K562 (cell line): ENCODE measurements around the gene TAS2R40. TPM values are rescaled to one million over a fixed set of nuclear protein-coding genes. Genes with fewer than 3 reads are reported as not detected.

Experiments used
- ATAC-seq: fragments of 200-7000 bp; cut with Tn5 transposase; 3 replicates; pipeline ENCODE4 v1.9.1; 2020; ENCODE audit warnings: moderate library complexity
- BruUV-seq: library from RNA; stranded (reverse); fragments of 400-500 nt; replicated peaks from 2 replicates; lab custom pipeline; 2021; lab: Mats Ljungman, UMichigan
- CTCF ChIA-PET: fragments of 300-600 bp; formaldehyde crosslinking; extraction: SDS; loops from one replicate; lab custom pipeline; 2021; ENCODE audit warnings: low intra/inter-chr PET ratio; lab: Yijun Ruan, JAX
- POLR2A ChIA-PET: fragments of 300-600, 350-650 bp; sonication (Branson Sonifier 250); formaldehyde crosslinking; extraction: SDS; loops from one replicate; lab custom pipeline; 2021; ENCODE audit warnings: antibody characterized with exemption, inconsistent platforms; lab: Yijun Ruan, JAX
- DNase-seq, 4 experiments: peaks; one replicate each; pipeline versions ENCODE4 v3.0.0 to v3.0.0-alpha.2; 2011 to 2018; ENCODE audit warnings: low spot score in 3 of 4, mixed read lengths in 3 of 4; ENCODE audit errors: extremely low read depth in 1 of 4
- FAIRE-seq: peaks from 2 replicates; lab custom pipeline; 2011; peaks lifted over from hg19 to GRCh38; lab: Jason Lieb, UNC
- H2AFZ ChIP-seq: 2 replicates; pipeline ENCODE4 v1.6.0; 2011; ENCODE audit warnings: low read depth, low read length, control low read depth, inconsistent platforms
- H3K27ac ChIP-seq: fragments of 200-600 bp; 3 replicates; pipeline ENCODE4 v1.8.0; 2011; ENCODE audit warnings: low read depth, mild to moderate bottlenecking, control low read depth, inconsistent platforms, low read length, moderate library complexity, mixed read lengths; ENCODE audit errors: extremely low read depth
- H3K27me3 ChIP-seq, 2 experiments: fragments of 300-600 bp in 1 of 2; 2 replicates in 1 of 2; 3 replicates in 1 of 2; pipeline versions ENCODE4 v1.6.0 to v1.8.0; 2011; ENCODE audit warnings: inconsistent platforms in 2 of 2, low read length in 2 of 2, mild to moderate bottlenecking in 1 of 2, mixed read lengths in 1 of 2, moderate library complexity in 1 of 2; ENCODE audit not compliant: control insufficient read depth in 2 of 2, insufficient read depth in 2 of 2
- H3K36me3 ChIP-seq: fragments of 300-600 bp; 3 replicates; pipeline ENCODE4 v1.8.0; 2011; ENCODE audit warnings: mild to moderate bottlenecking, low read length, inconsistent platforms; ENCODE audit not compliant: control insufficient read depth, insufficient read depth
- H3K4me1 ChIP-seq, 2 experiments: fragments of 200-600 bp in 1 of 2; replicated peaks in 1 of 2; 2 replicates in 1 of 2; 3 replicates in 1 of 2; pipeline versions ENCODE4 v1.5.1 to v1.8.0; 2011; ENCODE audit warnings: inconsistent platforms in 2 of 2, low read length in 2 of 2, mild to moderate bottlenecking in 1 of 2, mixed read lengths in 1 of 2, moderate library complexity in 1 of 2; ENCODE audit not compliant: control insufficient read depth in 2 of 2, insufficient read depth in 2 of 2
- H3K4me2 ChIP-seq: 2 replicates; pipeline ENCODE4 v1.6.1; 2011; ENCODE audit warnings: low read length, control low read depth, inconsistent platforms, mixed read lengths; ENCODE audit not compliant: insufficient read depth
- H3K4me3 ChIP-seq: fragments of 200-600 bp; sonication (generic), shearing (Covaris generic); 2 replicates; pipeline ENCODE4 v1.5.1; 2016; ENCODE audit warnings: control low read depth, inconsistent platforms
- H3K79me2 ChIP-seq: fragments of 200-600 bp; 3 replicates; pipeline ENCODE4 v1.8.0; 2011; ENCODE audit warnings: low read length, inconsistent platforms; ENCODE audit not compliant: control insufficient read depth, insufficient read depth
- H3K9ac ChIP-seq, 2 experiments: 2 replicates each; pipeline versions ENCODE4 v1.6.0 to v1.6.1; 2011; ENCODE audit warnings: low read depth in 2 of 2, low read length in 2 of 2, control low read depth in 1 of 2, inconsistent platforms in 1 of 2, mild to moderate bottlenecking in 1 of 2, mixed read lengths in 1 of 2; ENCODE audit not compliant: insufficient read depth in 1 of 2
- H3K9me1 ChIP-seq: one replicate; pipeline ENCODE4 v1.6.0; 2011; ENCODE audit warnings: inconsistent platforms, mild to moderate bottlenecking, low read length, moderate library complexity; ENCODE audit not compliant: control insufficient read depth, insufficient read depth
- H3K9me3 ChIP-seq: replicated peaks from 2 replicates; pipeline ENCODE4 v1.5.1; 2011; ENCODE audit warnings: low read depth, low read length, inconsistent platforms; ENCODE audit not compliant: control insufficient read depth, insufficient read depth
- H4K20me1 ChIP-seq: replicated peaks from 2 replicates; pipeline ENCODE4 v1.6.1; 2011; ENCODE audit warnings: low read length, inconsistent platforms, mixed read lengths; ENCODE audit not compliant: control insufficient read depth, insufficient read depth
- DIDO1 ChIP-seq: fragments of 450-650 bp; IDR thresholded peaks from 2 replicates; pipeline ENCODE4 v1.6.1; 2016; ENCODE audit warnings: low read depth, missing biosample characterization, missing genetic modification characterization
- ELF4 ChIP-seq: fragments of 450-650 bp; formaldehyde crosslinking; IDR thresholded peaks from 2 replicates; pipeline ENCODE4 v1.4.0; 2022; ENCODE audit warnings: missing genetic modification characterization
- MEIS2 ChIP-seq: fragments of 450-650 bp; IDR thresholded peaks from 2 replicates; pipeline ENCODE4 v1.6.1; 2014; ENCODE audit warnings: mild to moderate bottlenecking; ENCODE audit not compliant: partially characterized antibody
- MYC ChIP-seq, 2 experiments: fragments of 250-450 bp in 1 of 2; sonication (Bioruptor Pico) in 1 of 2; IDR thresholded peaks; 2 replicates each; pipeline versions ENCODE4 v1.5.1 to v1.6.1; 2012 to 2021; ENCODE audit warnings: low read depth in 2 of 2, borderline replicate concordance in 1 of 2, improper control_type of control experiment in 1 of 2, low read length in 1 of 2, mild to moderate bottlenecking in 1 of 2, moderate library complexity in 1 of 2
- SNIP1 ChIP-seq: fragments of 450-650 bp; IDR thresholded peaks from 2 replicates; pipeline ENCODE4 v1.7.1; 2017; ENCODE audit warnings: low read depth, mild to moderate bottlenecking
- TBL1XR1 ChIP-seq, 2 experiments: IDR thresholded peaks; 2 replicates each; pipeline ENCODE4 v1.6.1; 2012; ENCODE audit warnings: improper control_type of control experiment in 2 of 2, low read length in 2 of 2, mild to moderate bottlenecking in 1 of 2
- ZBTB8A ChIP-seq: fragments of 450-650 bp; IDR thresholded peaks from 2 replicates; pipeline ENCODE4 v1.6.1; 2018; ENCODE audit warnings: mild to moderate bottlenecking, moderate library complexity; ENCODE audit not compliant: partially characterized antibody
- ZFP1 ChIP-seq: fragments of 450-650 bp; formaldehyde crosslinking; IDR thresholded peaks from 2 replicates; pipeline ENCODE4 v1.4.0; 2020; ENCODE audit warnings: mild to moderate bottlenecking, mixed read lengths
- ZNF584 ChIP-seq: fragments of 200-800 bp; sonication (Bioruptor generic); IDR thresholded peaks from 2 replicates; pipeline ENCODE4 v1.6.1; 2016; ENCODE audit warnings: low read depth, mild to moderate bottlenecking, missing genetic modification characterization, missing compliant biosample characterization
- WGBS: fragments of 100-300 bp; shearing (Covaris generic); methylation state at CpG from one replicate; pipeline ENCODE4 v1.1.6; 2016; ENCODE audit warnings: low coverage, mixed read lengths; ENCODE audit not compliant: insufficient coverage; ENCODE audit errors: missing lambda C conversion rate; 5-methylcytosine and 5-hydroxymethylcytosine counted together
- in situ Hi-C: fragments of 300-500 bp; cut with MboI; formaldehyde crosslinking; loops from 4 replicates; pipeline ENCODE4 v1.15.0; 2018; ENCODE audit warnings: inconsistent platforms, mixed read lengths
- intact Hi-C: fragments of 100-400 bp; cut with micrococcal nuclease; formaldehyde crosslinking; loops from 2 replicates; pipeline ENCODE4 v1.14.2; 2022
- polyA plus RNA-seq, 8 experiments: library from polyadenylated mRNA; depleted of rRNA in 4 of 8; stranded (reverse) in 5 of 8; unstranded in 3 of 8; fragments of >200 nt; fragmentation: Nextera tagmentation in 2 of 8; fragmentation: Illumina TruSeq in 1 of 8; extraction: Ambion mirVana in 2 of 8; extraction: Trizol in 1 of 8; gene quantifications; 2 replicates each; pipeline versions ENCODE4 v1.2.1 to v1.2.3, GENCODE V29; 2011 to 2014; ENCODE audit warnings: inconsistent platforms in 1 of 8, missing spikeins in 1 of 8
- total RNA-seq, 7 experiments: library from RNA; depleted of rRNA in 6 of 7; stranded (reverse); fragments of >200 nt in 6 of 7; fragmentation: Illumina TruSeq in 2 of 7; extraction: Trizol in 2 of 7; gene quantifications; 2 replicates each; pipeline versions ENCODE4 v1.2.1 to v1.2.3, GENCODE V29; 2011 to 2021; ENCODE audit warnings: low replicate concordance in 1 of 7
- TF ChIP-seq, protein P1 (sequence below): fragments of 150-350 bp; conservative IDR thresholded peaks from 2 replicates; pipeline ENCODE4 v1.6.1; 2014; ENCODE audit warnings: low read length
- TF ChIP-seq, protein P2 (sequence below): fragments of 450-650 bp; formaldehyde crosslinking; IDR thresholded peaks from 2 replicates; pipeline ENCODE4 v1.4.0; 2022; ENCODE audit warnings: missing genetic modification characterization
- TF ChIP-seq, protein P3 (sequence below), 3 experiments: IDR thresholded peaks in 2 of 3; conservative IDR thresholded peaks in 1 of 3; 2 replicates each; pipeline ENCODE4 v1.5.1; 2011 to 2012; ENCODE audit warnings: low read length in 3 of 3, mild to moderate bottlenecking in 3 of 3, control low read depth in 2 of 3, improper control_type of control experiment in 1 of 3, inconsistent platforms in 1 of 3, low read depth in 1 of 3, mixed read lengths in 1 of 3, moderate library complexity in 1 of 3; ENCODE audit not compliant: insufficient read depth in 2 of 3
- TF ChIP-seq, protein P4 (sequence below): IDR thresholded peaks from 2 replicates; pipeline ENCODE4 v1.6.1; 2012; ENCODE audit warnings: low read depth, low read length, improper control_type of control experiment, borderline replicate concordance

TAS2R40 gene
- total and polyA plus RNA-seq, 9 of the 15 experiments (the other 6 are each of a cell fraction or from before 2014, with no cell fraction given) = not detected

DNA sequence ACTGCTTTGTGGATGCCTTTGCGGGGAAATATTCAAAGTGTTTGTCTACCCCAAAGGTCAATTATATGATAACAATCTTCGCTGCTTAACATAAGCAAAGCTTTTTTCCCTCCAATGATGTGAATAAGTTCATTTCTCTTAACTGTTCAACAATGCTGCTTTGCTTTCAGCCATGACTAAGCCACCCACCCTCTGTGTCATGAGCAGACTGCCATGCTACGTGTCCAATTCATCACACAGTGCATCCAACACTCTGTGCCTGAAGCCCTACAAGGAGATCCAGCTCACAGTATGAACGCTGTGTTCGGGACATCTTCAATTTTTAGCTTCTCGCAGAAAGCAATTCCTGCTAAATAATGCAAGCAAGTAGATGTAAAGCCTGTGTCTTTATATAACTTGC lies 5.7 kb upstream of the TAS2R40 start (continued):
- TF ChIP-seq, protein P1, sequence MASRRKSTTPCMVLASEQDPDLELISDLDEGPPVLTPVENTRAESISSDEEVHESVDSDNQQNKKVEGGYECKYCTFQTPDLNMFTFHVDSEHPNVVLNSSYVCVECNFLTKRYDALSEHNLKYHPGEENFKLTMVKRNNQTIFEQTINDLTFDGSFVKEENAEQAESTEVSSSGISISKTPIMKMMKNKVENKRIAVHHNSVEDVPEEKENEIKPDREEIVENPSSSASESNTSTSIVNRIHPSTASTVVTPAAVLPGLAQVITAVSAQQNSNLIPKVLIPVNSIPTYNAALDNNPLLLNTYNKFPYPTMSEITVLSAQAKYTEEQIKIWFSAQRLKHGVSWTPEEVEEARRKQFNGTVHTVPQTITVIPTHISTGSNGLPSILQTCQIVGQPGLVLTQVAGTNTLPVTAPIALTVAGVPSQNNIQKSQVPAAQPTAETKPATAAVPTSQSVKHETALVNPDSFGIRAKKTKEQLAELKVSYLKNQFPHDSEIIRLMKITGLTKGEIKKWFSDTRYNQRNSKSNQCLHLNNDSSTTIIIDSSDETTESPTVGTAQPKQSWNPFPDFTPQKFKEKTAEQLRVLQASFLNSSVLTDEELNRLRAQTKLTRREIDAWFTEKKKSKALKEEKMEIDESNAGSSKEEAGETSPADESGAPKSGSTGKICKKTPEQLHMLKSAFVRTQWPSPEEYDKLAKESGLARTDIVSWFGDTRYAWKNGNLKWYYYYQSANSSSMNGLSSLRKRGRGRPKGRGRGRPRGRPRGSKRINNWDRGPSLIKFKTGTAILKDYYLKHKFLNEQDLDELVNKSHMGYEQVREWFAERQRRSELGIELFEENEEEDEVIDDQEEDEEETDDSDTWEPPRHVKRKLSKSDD = no peak

DNA sequence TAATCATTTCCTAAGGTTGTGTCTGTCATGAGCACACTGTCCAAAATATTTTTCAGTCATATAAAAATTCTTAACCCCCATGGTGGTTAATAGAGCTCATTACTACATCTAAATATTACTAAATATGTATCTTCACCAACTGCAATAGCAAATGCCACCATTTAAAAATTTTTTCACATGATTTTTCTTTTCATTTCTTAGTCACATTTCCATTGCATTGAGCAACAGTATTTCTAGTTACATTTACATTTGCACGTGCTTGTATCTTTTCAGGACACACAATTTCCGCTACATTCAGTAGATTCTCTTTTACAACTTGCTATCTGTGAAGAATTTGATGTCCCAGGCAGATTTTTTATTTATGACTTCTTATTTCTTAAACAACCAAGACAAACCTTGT lies 5.2 kb upstream of the TAS2R40 start:
- no peak for FAIRE-seq
- no peak for TF ChIP-seq SNIP1
- TF ChIP-seq TBL1XR1 (IDR thresholded peaks at IDR 0.05; ENCODE audit: low read length in 2 of 2) = no peak
- TF ChIP-seq ZFP1 (CRISPR knock-in tag) = no peak
- TF ChIP-seq MYC (IDR thresholded peaks at IDR 0.05; ENCODE audit: low read depth, low read length) = no peak
- TF ChIP-seq MYC (CRISPR knock-in tag; IDR thresholded peaks at IDR 0.05; ENCODE audit: borderline replicate concordance, low read depth) = no peak
- TF ChIP-seq ELF4 (CRISPR knock-in tag) = no peak
- TF ChIP-seq, protein P2, sequence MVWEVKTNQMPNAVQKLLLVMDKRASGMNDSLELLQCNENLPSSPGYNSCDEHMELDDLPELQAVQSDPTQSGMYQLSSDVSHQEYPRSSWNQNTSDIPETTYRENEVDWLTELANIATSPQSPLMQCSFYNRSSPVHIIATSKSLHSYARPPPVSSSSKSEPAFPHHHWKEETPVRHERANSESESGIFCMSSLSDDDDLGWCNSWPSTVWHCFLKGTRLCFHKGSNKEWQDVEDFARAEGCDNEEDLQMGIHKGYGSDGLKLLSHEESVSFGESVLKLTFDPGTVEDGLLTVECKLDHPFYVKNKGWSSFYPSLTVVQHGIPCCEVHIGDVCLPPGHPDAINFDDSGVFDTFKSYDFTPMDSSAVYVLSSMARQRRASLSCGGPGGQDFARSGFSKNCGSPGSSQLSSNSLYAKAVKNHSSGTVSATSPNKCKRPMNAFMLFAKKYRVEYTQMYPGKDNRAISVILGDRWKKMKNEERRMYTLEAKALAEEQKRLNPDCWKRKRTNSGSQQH (CRISPR knock-in tag) = no peak
- TF ChIP-seq, protein P3, sequence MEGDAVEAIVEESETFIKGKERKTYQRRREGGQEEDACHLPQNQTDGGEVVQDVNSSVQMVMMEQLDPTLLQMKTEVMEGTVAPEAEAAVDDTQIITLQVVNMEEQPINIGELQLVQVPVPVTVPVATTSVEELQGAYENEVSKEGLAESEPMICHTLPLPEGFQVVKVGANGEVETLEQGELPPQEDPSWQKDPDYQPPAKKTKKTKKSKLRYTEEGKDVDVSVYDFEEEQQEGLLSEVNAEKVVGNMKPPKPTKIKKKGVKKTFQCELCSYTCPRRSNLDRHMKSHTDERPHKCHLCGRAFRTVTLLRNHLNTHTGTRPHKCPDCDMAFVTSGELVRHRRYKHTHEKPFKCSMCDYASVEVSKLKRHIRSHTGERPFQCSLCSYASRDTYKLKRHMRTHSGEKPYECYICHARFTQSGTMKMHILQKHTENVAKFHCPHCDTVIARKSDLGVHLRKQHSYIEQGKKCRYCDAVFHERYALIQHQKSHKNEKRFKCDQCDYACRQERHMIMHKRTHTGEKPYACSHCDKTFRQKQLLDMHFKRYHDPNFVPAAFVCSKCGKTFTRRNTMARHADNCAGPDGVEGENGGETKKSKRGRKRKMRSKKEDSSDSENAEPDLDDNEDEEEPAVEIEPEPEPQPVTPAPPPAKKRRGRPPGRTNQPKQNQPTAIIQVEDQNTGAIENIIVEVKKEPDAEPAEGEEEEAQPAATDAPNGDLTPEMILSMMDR (IDR thresholded peaks at IDR 0.05 in 2 of 3, conservative IDR thresholded peaks at IDR 0.05 in 1 of 3; ENCODE audit: insufficient read depth in 2 of 3, low read depth in 1 of 3, low read length in 3 of 3) = no peak
- TF ChIP-seq ZBTB8A = no peak
- no peak for TF ChIP-seq ZNF584 (CRISPR knock-in tag)
- no peak for TF ChIP-seq DIDO1
- TF ChIP-seq, protein P4, sequence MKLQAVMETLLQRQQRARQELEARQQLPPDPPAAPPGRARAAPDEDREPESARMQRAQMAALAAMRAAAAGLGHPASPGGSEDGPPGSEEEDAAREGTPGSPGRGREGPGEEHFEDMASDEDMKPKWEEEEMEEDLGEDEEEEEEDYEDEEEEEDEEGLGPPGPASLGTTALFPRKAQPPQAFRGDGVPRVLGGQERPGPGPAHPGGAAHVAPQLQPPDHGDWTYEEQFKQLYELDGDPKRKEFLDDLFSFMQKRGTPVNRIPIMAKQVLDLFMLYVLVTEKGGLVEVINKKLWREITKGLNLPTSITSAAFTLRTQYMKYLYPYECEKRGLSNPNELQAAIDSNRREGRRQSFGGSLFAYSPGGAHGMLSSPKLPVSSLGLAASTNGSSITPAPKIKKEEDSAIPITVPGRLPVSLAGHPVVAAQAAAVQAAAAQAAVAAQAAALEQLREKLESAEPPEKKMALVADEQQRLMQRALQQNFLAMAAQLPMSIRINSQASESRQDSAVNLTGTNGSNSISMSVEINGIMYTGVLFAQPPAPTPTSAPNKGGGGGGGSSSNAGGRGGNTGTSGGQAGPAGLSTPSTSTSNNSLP = no peak
- TF ChIP-seq MEIS2 = no peak

More for the DNA sequence above, 5.2 kb upstream of the TAS2R40 start:
- Histone ChIP-seq H4K20me1 (no peaks in the 10 kb centered on the region), H3K79me2 (no peaks in the 10 kb centered on the region), H3K4me1 (no peaks in the 10 kb centered on the region), H3K9me1 (no peaks in the 10 kb centered on the region), H3K9me3 (no peaks in the 10 kb centered on the region), H3K27ac (no peak overlapping the region), H3K4me2 (no peak overlapping the region), H3K36me3 (no peaks in the 10 kb centered on the region), H3K27me3 (peaks cover 6 to 8% of the 10 kb centered on the region in 2 experiments; a peak in 4 of 5 replicates), H3K9ac (no peak overlapping the region), H3K4me3 (no peak overlapping the region), H2AFZ (no peak overlapping the region)
- intact Hi-C loops = loop anchor here (5.0 to 10.0 kb wide), 3 partner anchors 332 to 614 kb away; partner anchors contain the start of gene TRPV6
- POLR2A ChIA-PET = no interaction called here
- 0% methylated on average over 2 of the region's 2 CpGs for WGBS
- DNase-seq = no peak
- BruUV-seq = no TSS peak
- CTCF ChIA-PET = interaction anchor here (6.6 kb wide), 1 partner anchor 210 kb away, joined by 222 read pairs; no protein-coding TSS in a partner anchor
- no peak for ATAC-seq
- in situ Hi-C loops = no loop called here
